SU-DHL-6 (cell line): ENCODE measurements around the gene PLA2G4F.

Experiments used
- CTCF ChIP-seq: fragments of 200-600 bp; sonication (generic); IDR thresholded peaks from one replicate; pipeline ENCODE4 v1.5.1; 2017; ENCODE audit warnings: antibody characterized with exemption, mild to moderate bottlenecking, low read length, moderate library complexity; ENCODE audit not compliant: insufficient read depth, poor library complexity, severe bottlenecking
- EZH2phosphoT487 ChIP-seq: fragments of 200-600 bp; sonication (generic), shearing (Covaris generic); conservative IDR thresholded peaks from 2 replicates; pipeline ENCODE4 v1.6.1; 2018; ENCODE audit warnings: mild to moderate bottlenecking, antibody characterized with exemption, low read length, moderate library complexity, mixed read lengths

- no peak for TF ChIP-seq CTCF
- no peak for TF ChIP-seq EZH2phosphoT487
These were observed 52.1 kb downstream of the PLA2G4F start for GRCh38 chr15:42104095-42104891.
